K562 (cell line): ENCODE data around the gene FZD4. TPM values are rescaled to one million over a fixed set of nuclear protein-coding genes. Genes with fewer than 3 reads are reported as not detected.

Source experiments
- ATAC-seq: fragments of 200-7000 bp; cut with Tn5 transposase; 3 replicates; pipeline ENCODE4 v1.9.1; 2020; ENCODE audit warnings: moderate library complexity
- BruUV-seq: library from RNA; stranded (reverse); fragments of 400-500 nt; replicated peaks from 2 replicates; lab custom pipeline; 2021; lab: Mats Ljungman, UMichigan
- CTCF ChIA-PET: fragments of 300-600 bp; formaldehyde crosslinking; extraction: SDS; loops from one replicate; lab custom pipeline; 2021; ENCODE audit warnings: low intra/inter-chr PET ratio; lab: Yijun Ruan, JAX
- POLR2A ChIA-PET: fragments of 300-600, 350-650 bp; sonication (Branson Sonifier 250); formaldehyde crosslinking; extraction: SDS; loops from one replicate; lab custom pipeline; 2021; ENCODE audit warnings: antibody characterized with exemption, inconsistent platforms; lab: Yijun Ruan, JAX
- DNase-seq, 4 experiments: peaks; one replicate each; pipeline versions ENCODE4 v3.0.0 to v3.0.0-alpha.2; 2011 to 2018; ENCODE audit warnings: low spot score in 3 of 4, mixed read lengths in 3 of 4; ENCODE audit errors: extremely low read depth in 1 of 4
- FAIRE-seq: peaks from 2 replicates; lab custom pipeline; 2011; peaks lifted over from hg19 to GRCh38; lab: Jason Lieb, UNC
- H2AFZ ChIP-seq: 2 replicates; pipeline ENCODE4 v1.6.0; 2011; ENCODE audit warnings: low read depth, low read length, control low read depth, inconsistent platforms
- H3K27ac ChIP-seq: fragments of 200-600 bp; 3 replicates; pipeline ENCODE4 v1.8.0; 2011; ENCODE audit warnings: low read depth, mild to moderate bottlenecking, control low read depth, inconsistent platforms, low read length, moderate library complexity, mixed read lengths; ENCODE audit errors: extremely low read depth
- H3K27me3 ChIP-seq, 2 experiments: fragments of 300-600 bp in 1 of 2; 2 replicates in 1 of 2; 3 replicates in 1 of 2; pipeline versions ENCODE4 v1.6.0 to v1.8.0; 2011; ENCODE audit warnings: inconsistent platforms in 2 of 2, low read length in 2 of 2, mild to moderate bottlenecking in 1 of 2, mixed read lengths in 1 of 2, moderate library complexity in 1 of 2; ENCODE audit not compliant: control insufficient read depth in 2 of 2, insufficient read depth in 2 of 2
- H3K36me3 ChIP-seq: fragments of 300-600 bp; 3 replicates; pipeline ENCODE4 v1.8.0; 2011; ENCODE audit warnings: mild to moderate bottlenecking, low read length, inconsistent platforms; ENCODE audit not compliant: control insufficient read depth, insufficient read depth
- H3K4me1 ChIP-seq, 2 experiments: fragments of 200-600 bp in 1 of 2; replicated peaks in 1 of 2; 2 replicates in 1 of 2; 3 replicates in 1 of 2; pipeline versions ENCODE4 v1.5.1 to v1.8.0; 2011; ENCODE audit warnings: inconsistent platforms in 2 of 2, low read length in 2 of 2, mild to moderate bottlenecking in 1 of 2, mixed read lengths in 1 of 2, moderate library complexity in 1 of 2; ENCODE audit not compliant: control insufficient read depth in 2 of 2, insufficient read depth in 2 of 2
- H3K4me2 ChIP-seq: 2 replicates; pipeline ENCODE4 v1.6.1; 2011; ENCODE audit warnings: low read length, control low read depth, inconsistent platforms, mixed read lengths; ENCODE audit not compliant: insufficient read depth
- H3K4me3 ChIP-seq: fragments of 200-600 bp; sonication (generic), shearing (Covaris generic); 2 replicates; pipeline ENCODE4 v1.5.1; 2016; ENCODE audit warnings: control low read depth, inconsistent platforms
- H3K79me2 ChIP-seq: fragments of 200-600 bp; 3 replicates; pipeline ENCODE4 v1.8.0; 2011; ENCODE audit warnings: low read length, inconsistent platforms; ENCODE audit not compliant: control insufficient read depth, insufficient read depth
- H3K9ac ChIP-seq, 2 experiments: 2 replicates each; pipeline versions ENCODE4 v1.6.0 to v1.6.1; 2011; ENCODE audit warnings: low read depth in 2 of 2, low read length in 2 of 2, control low read depth in 1 of 2, inconsistent platforms in 1 of 2, mild to moderate bottlenecking in 1 of 2, mixed read lengths in 1 of 2; ENCODE audit not compliant: insufficient read depth in 1 of 2
- H3K9me1 ChIP-seq: one replicate; pipeline ENCODE4 v1.6.0; 2011; ENCODE audit warnings: inconsistent platforms, mild to moderate bottlenecking, low read length, moderate library complexity; ENCODE audit not compliant: control insufficient read depth, insufficient read depth
- H3K9me3 ChIP-seq: replicated peaks from 2 replicates; pipeline ENCODE4 v1.5.1; 2011; ENCODE audit warnings: low read depth, low read length, inconsistent platforms; ENCODE audit not compliant: control insufficient read depth, insufficient read depth
- H4K20me1 ChIP-seq: replicated peaks from 2 replicates; pipeline ENCODE4 v1.6.1; 2011; ENCODE audit warnings: low read length, inconsistent platforms, mixed read lengths; ENCODE audit not compliant: control insufficient read depth, insufficient read depth
- BRF1 ChIP-seq: IDR thresholded peaks from 3 replicates; pipeline ENCODE4 v1.6.1; 2011; ENCODE audit warnings: borderline replicate concordance, mild to moderate bottlenecking; ENCODE audit not compliant: insufficient read length; ENCODE audit errors: extremely low read depth
- HDAC6 ChIP-seq: IDR thresholded peaks from 2 replicates; pipeline ENCODE4 v1.6.1; 2012; ENCODE audit warnings: low read depth, mild to moderate bottlenecking, control low read depth, inconsistent platforms, low read length, moderate library complexity
- KLF13 ChIP-seq: fragments of 450-650 bp; IDR thresholded peaks from 2 replicates; pipeline ENCODE4 v1.6.1; 2016; ENCODE audit warnings: missing genetic modification characterization, low read depth, mild to moderate bottlenecking, missing compliant biosample characterization, moderate library complexity, borderline replicate concordance
- NFATC3 ChIP-seq: fragments of 450-650 bp; IDR thresholded peaks from 2 replicates; pipeline ENCODE4 v1.6.1; 2017; ENCODE audit warnings: mild to moderate bottlenecking
- RAD21 ChIP-seq, 2 experiments: fragments of 250-450 bp in 1 of 2; fragments of 450-650 bp in 1 of 2; sonication (Bioruptor Pico) in 1 of 2; formaldehyde crosslinking in 1 of 2; IDR thresholded peaks in 1 of 2; conservative IDR thresholded peaks in 1 of 2; 2 replicates each; pipeline versions ENCODE4 v1.4.0 to v1.8.0; 2020 to 2022; ENCODE audit warnings: mild to moderate bottlenecking in 2 of 2, moderate library complexity in 1 of 2
- RBM39 ChIP-seq: fragments of 200-400 bp; formaldehyde crosslinking; optimal IDR thresholded peaks from 2 replicates; pipeline ENCODE3; 2018; ENCODE audit warnings: low read depth, low read length
- RNF2 ChIP-seq: sonication (generic); IDR thresholded peaks from 2 replicates; pipeline ENCODE4 v1.6.1; 2016
- SMARCA5 ChIP-seq: fragments of 450-650 bp; IDR thresholded peaks from 2 replicates; pipeline ENCODE4 v1.6.1; 2016
- TBP ChIP-seq: optimal IDR thresholded peaks from 2 replicates; pipeline ENCODE3; 2011; ENCODE audit warnings: low read depth, low read length, improper control_type of control experiment
- USF1 ChIP-seq: sonication (generic); formaldehyde crosslinking; IDR thresholded peaks from 2 replicates; pipeline ENCODE4 v1.9.0; 2022; ENCODE audit warnings: mild to moderate bottlenecking, missing genetic modification reagents
- XRCC4 ChIP-seq: IDR thresholded peaks from one replicate; pipeline ENCODE4 v1.6.1; 2011; ENCODE audit not compliant: insufficient read depth, insufficient read length; ENCODE audit errors: extremely low read depth
- ZNF174 ChIP-seq: fragments of 250-450 bp; sonication (Bioruptor Pico); IDR thresholded peaks from 2 replicates; pipeline ENCODE4 v1.4.0; 2020; ENCODE audit warnings: mild to moderate bottlenecking
- WGBS: fragments of 100-300 bp; shearing (Covaris generic); methylation state at CpG from one replicate; pipeline ENCODE4 v1.1.6; 2016; ENCODE audit warnings: low coverage, mixed read lengths; ENCODE audit not compliant: insufficient coverage; ENCODE audit errors: missing lambda C conversion rate; 5-methylcytosine and 5-hydroxymethylcytosine counted together
- in situ Hi-C: fragments of 300-500 bp; cut with MboI; formaldehyde crosslinking; loops from 4 replicates; pipeline ENCODE4 v1.15.0; 2018; ENCODE audit warnings: inconsistent platforms, mixed read lengths
- intact Hi-C: fragments of 100-400 bp; cut with micrococcal nuclease; formaldehyde crosslinking; loops from 2 replicates; pipeline ENCODE4 v1.14.2; 2022
- polyA plus RNA-seq, 8 experiments: library from polyadenylated mRNA; depleted of rRNA in 4 of 8; stranded (reverse) in 5 of 8; unstranded in 3 of 8; fragments of >200 nt; fragmentation: Nextera tagmentation in 2 of 8; fragmentation: Illumina TruSeq in 1 of 8; extraction: Ambion mirVana in 2 of 8; extraction: Trizol in 1 of 8; gene quantifications; 2 replicates each; pipeline versions ENCODE4 v1.2.1 to v1.2.3, GENCODE V29; 2011 to 2014; ENCODE audit warnings: inconsistent platforms in 1 of 8, missing spikeins in 1 of 8
- total RNA-seq, 7 experiments: library from RNA; depleted of rRNA in 6 of 7; stranded (reverse); fragments of >200 nt in 6 of 7; fragmentation: Illumina TruSeq in 2 of 7; extraction: Trizol in 2 of 7; gene quantifications; 2 replicates each; pipeline versions ENCODE4 v1.2.1 to v1.2.3, GENCODE V29; 2011 to 2021; ENCODE audit warnings: low replicate concordance in 1 of 7

The FZD4 gene
- total and polyA plus RNA-seq, 9 of the 15 experiments (the other 6 are each of a cell fraction or from before 2014, with no cell fraction given): 1.2 to 7.9 (median 5.8) TPM

GRCh38 chr11:86957976-86958646, 2.9 kb upstream of the FZD4 start:
- ATAC-seq (no peak), DNase-seq (no peak), FAIRE-seq (no peak)
- BruUV-seq: no TSS peak
- Histone ChIP-seq H3K9me1 (peaks cover 2% of the 10 kb centered on the region), H3K79me2 (peaks cover 14% of the 10 kb centered on the region), H3K4me3 (no peak overlapping the region), H2AFZ (no peak overlapping the region), H3K9ac (peak overlapping the region in 1 of 2 experiments; percentile 29; a peak in 1 of 4 replicates), H3K4me1 (peaks cover 15 to 25% of the 10 kb centered on the region in 2 experiments; a peak in 4 of 5 replicates), H3K36me3 (no peaks in the 10 kb centered on the region), H3K9me3 (no peaks in the 10 kb centered on the region), H3K27me3 (no peaks in the 10 kb centered on the region), H3K4me2 (no peak overlapping the region), H3K27ac (no peak overlapping the region), H4K20me1 (no peaks in the 10 kb centered on the region)
- in situ Hi-C loops: no loop called here
- POLR2A ChIA-PET: interaction anchor here (1.1 kb wide), 1 partner anchor 9 kb away, joined by 3 read pairs; no protein-coding TSS in a partner anchor
- CTCF ChIA-PET: no interaction called here
- 36% methylated on average over 4 of the region's 4 CpGs for WGBS
- intact Hi-C loops: no loop called here
- no peak for TF ChIP-seq RBM39
- TF ChIP-seq XRCC4: no peak
- TF ChIP-seq NFATC3: no peak
- TF ChIP-seq KLF13 (tag): no peak
- TF ChIP-seq TBP: no peak
- no peak for TF ChIP-seq RAD21 (CRISPR knock-in tag; conservative IDR thresholded peaks at IDR 0.05 in 1 of 2, IDR thresholded peaks at IDR 0.05 in 1 of 2)
- TF ChIP-seq HDAC6: no peak
- TF ChIP-seq USF1: no peak
- TF ChIP-seq RNF2: no peak
- no peak for TF ChIP-seq SMARCA5
- no peak for TF ChIP-seq ZNF174 (CRISPR knock-in tag)
- TF ChIP-seq BRF1: no peak
